HepG2 (cell line): ENCODE data around the gene KCTD5. TPM values are rescaled to one million over a fixed set of nuclear protein-coding genes. Genes with fewer than 3 reads are reported as not detected.

Experiments
- BCL6 ChIP-seq: IDR thresholded peaks from 2 replicates; pipeline ENCODE4 v1.6.1; 2016; ENCODE audit warnings: missing genetic modification reagents, missing compliant biosample characterization
- ELF4 ChIP-seq: sonication (generic); formaldehyde crosslinking; IDR thresholded peaks from 2 replicates; pipeline ENCODE4 v1.5.0; 2020; ENCODE audit warnings: missing genetic modification reagents, mild to moderate bottlenecking, moderate library complexity, borderline replicate concordance
- FIP1L1 ChIP-seq: fragments of 200-400 bp; formaldehyde crosslinking; IDR thresholded peaks from 2 replicates; pipeline ENCODE4 v1.6.1; 2018; ENCODE audit warnings: low read depth, mild to moderate bottlenecking, low read length, moderate library complexity, borderline replicate concordance; ENCODE audit not compliant: insufficient read depth
- HBP1 ChIP-seq: IDR thresholded peaks from 2 replicates; pipeline ENCODE4 v1.6.1; 2016; ENCODE audit warnings: low read depth, control low read depth
- HOXA9 ChIP-seq: sonication (generic); formaldehyde crosslinking; IDR thresholded peaks from 2 replicates; pipeline ENCODE4 v1.8.1; 2022; ENCODE audit warnings: missing genetic modification reagents, mild to moderate bottlenecking, moderate library complexity, borderline replicate concordance
- KLF6 ChIP-seq: IDR thresholded peaks from 2 replicates; pipeline ENCODE4 v1.8.0; 2016; ENCODE audit warnings: missing biosample characterization, missing genetic modification reagents
- RBM39 ChIP-seq: fragments of 200-400 bp; formaldehyde crosslinking; IDR thresholded peaks from one replicate; pipeline ENCODE4 v1.6.1; 2018; ENCODE audit warnings: antibody characterized with exemption, mild to moderate bottlenecking, low read depth, low read length; ENCODE audit not compliant: poor library complexity, severe bottlenecking
- RFX5 ChIP-seq: IDR thresholded peaks from 2 replicates; pipeline ENCODE4 v1.6.1; 2011; ENCODE audit warnings: low read depth, low read length, improper control_type of control experiment
- RNF219 ChIP-seq: sonication (generic); formaldehyde crosslinking; IDR thresholded peaks from 2 replicates; pipeline ENCODE4 v1.5.0; 2020; ENCODE audit warnings: mild to moderate bottlenecking, missing genetic modification reagents
- SIX1 ChIP-seq: sonication (generic); formaldehyde crosslinking; IDR thresholded peaks from 2 replicates; pipeline ENCODE4 v1.4.0; 2020; ENCODE audit warnings: missing genetic modification reagents, borderline replicate concordance
- STAT5B ChIP-seq: sonication (generic); formaldehyde crosslinking; IDR thresholded peaks from 2 replicates; pipeline ENCODE4 v1.4.0; 2020; ENCODE audit warnings: missing genetic modification reagents
- ZFAT ChIP-seq: sonication (generic); formaldehyde crosslinking; conservative IDR thresholded peaks from 2 replicates; pipeline ENCODE4 v1.8.1; 2023; ENCODE audit warnings: missing genetic modification reagents, inconsistent platforms
- ZNF230 ChIP-seq: sonication (generic); formaldehyde crosslinking; IDR thresholded peaks from 2 replicates; pipeline ENCODE4 v1.4.0; 2020; ENCODE audit warnings: mild to moderate bottlenecking, missing genetic modification reagents
- ZNF367 ChIP-seq: sonication (generic); formaldehyde crosslinking; IDR thresholded peaks from 2 replicates; pipeline ENCODE4 v1.4.0; 2020; ENCODE audit warnings: missing genetic modification reagents, borderline replicate concordance
- ZNF441 ChIP-seq: sonication (generic); formaldehyde crosslinking; IDR thresholded peaks from 2 replicates; pipeline ENCODE4 v1.7.0; 2021; ENCODE audit warnings: missing genetic modification reagents, borderline replicate concordance
- ZNF484 ChIP-seq: sonication (generic); formaldehyde crosslinking; IDR thresholded peaks from 2 replicates; pipeline ENCODE4 v1.5.1; 2020; ENCODE audit warnings: mild to moderate bottlenecking, low read depth, missing genetic modification reagents, borderline replicate concordance
- polyA plus RNA-seq, 8 experiments: library from polyadenylated mRNA; depleted of rRNA in 3 of 8; stranded (reverse) in 7 of 8; unstranded in 1 of 8; fragments of >200 nt; fragmentation: Illumina TruSeq in 4 of 8; extraction: Trizol in 4 of 8; gene quantifications; 2 replicates each; pipeline versions ENCODE4 v1.2.1 to v1.2.3, GENCODE V29; 2011 to 2016; ENCODE audit warnings: low read depth in 4 of 8, missing spikeins in 1 of 8, mixed read lengths in 1 of 8; ENCODE audit not compliant: insufficient read depth in 1 of 8
- total RNA-seq, 5 experiments: library from RNA; depleted of rRNA; stranded (reverse); fragments of >200 nt; fragmentation: Illumina TruSeq; extraction: Trizol; gene quantifications; 2 replicates each; pipeline ENCODE4 v1.2.3, GENCODE V29; 2016; ENCODE audit warnings: low read depth in 1 of 5
- TF ChIP-seq, protein P1 (sequence below): sonication (generic); formaldehyde crosslinking; conservative IDR thresholded peaks from 2 replicates; pipeline ENCODE4 v1.4.0; 2020; ENCODE audit warnings: missing genetic modification reagents
- TF ChIP-seq, protein P2 (sequence below): sonication (generic); formaldehyde crosslinking; IDR thresholded peaks from 2 replicates; pipeline ENCODE4 v1.4.0; 2020; ENCODE audit warnings: mild to moderate bottlenecking, missing genetic modification reagents

The KCTD5 gene
- total and polyA plus RNA-seq, 2 of the 13 experiments (the other 11 are each of a cell fraction or from before 2014, with no cell fraction given) = 25.4 to 29.8 TPM

DNA sequence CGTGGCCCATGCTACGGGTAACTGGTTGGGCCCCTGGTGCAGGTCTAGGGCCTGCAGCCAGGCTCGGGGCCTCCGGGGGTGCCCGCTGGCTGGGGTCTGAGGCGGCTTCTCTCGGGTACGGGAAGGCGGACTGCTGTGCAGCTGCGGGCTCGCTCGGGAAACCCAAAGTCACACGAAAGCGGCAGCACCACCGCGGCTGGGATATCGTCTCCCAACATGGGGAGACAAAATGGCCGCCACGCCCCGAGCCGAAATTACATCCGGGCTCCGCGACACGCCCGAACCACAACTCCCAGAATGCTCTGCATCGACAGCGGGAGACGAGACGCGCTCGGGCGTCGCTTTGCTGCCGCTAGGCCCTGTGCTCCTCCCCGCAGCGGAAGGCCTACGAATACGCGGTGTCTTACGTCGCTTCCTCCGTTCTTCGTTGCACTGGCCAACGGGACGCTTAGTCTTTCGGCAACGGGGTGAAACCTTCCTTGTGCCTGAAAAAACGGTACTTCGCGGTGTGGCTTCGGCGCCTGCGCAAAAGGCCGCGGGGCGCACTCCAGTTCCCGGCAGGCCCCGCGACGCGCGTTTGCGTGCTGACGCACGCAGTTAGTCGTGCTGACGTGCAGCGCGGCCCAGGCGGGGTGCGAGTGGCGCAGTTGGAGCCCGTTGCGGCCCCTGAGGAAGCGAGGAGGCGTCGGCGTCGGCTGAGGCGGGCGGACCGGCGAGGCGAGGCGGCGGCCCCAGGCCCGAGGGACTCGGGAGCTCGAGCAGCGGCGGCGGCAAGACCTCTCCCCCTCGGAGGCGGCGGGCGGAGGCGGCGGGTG is 69.9 kb downstream of the KCTD5 start, which contains the start of gene SRRM2 (continued):
- TF ChIP-seq STAT5B (CRISPR knock-in tag) = no peak; the same call in 1 of the 2 replicates
- TF ChIP-seq RNF219 (CRISPR knock-in tag) = 0 out of 2 replicates have a peak, but pooled peaks have one; percentile 29
- TF ChIP-seq HBP1 = 0 out of 2 replicates have a peak, but pooled peaks have one; percentile 3
- TF ChIP-seq ELF4 (CRISPR knock-in tag) = no peak; the same call in 1 of the 2 replicates
- peak; percentile 70; the same call in 1 of the 2 replicates for TF ChIP-seq ZNF367 (CRISPR knock-in tag)
- TF ChIP-seq HOXA9 (CRISPR knock-in tag) = peak; percentile 53; the same call in 1 of the 2 replicates
- no peak for TF ChIP-seq ZNF484
- peak; percentile 61; the same call in 1 of the 2 replicates for TF ChIP-seq RFX5
- TF ChIP-seq BCL6 (CRISPR knock-in tag) = no peak
- TF ChIP-seq, protein P1, sequence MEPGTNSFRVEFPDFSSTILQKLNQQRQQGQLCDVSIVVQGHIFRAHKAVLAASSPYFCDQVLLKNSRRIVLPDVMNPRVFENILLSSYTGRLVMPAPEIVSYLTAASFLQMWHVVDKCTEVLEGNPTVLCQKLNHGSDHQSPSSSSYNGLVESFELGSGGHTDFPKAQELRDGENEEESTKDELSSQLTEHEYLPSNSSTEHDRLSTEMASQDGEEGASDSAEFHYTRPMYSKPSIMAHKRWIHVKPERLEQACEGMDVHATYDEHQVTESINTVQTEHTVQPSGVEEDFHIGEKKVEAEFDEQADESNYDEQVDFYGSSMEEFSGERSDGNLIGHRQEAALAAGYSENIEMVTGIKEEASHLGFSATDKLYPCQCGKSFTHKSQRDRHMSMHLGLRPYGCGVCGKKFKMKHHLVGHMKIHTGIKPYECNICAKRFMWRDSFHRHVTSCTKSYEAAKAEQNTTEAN = peak; percentile 36
- TF ChIP-seq KLF6 (CRISPR knock-in tag) = peak; percentile 35; the same call in 1 of the 2 replicates
- peak; percentile 55; the same call in 1 of the 2 replicates for TF ChIP-seq ZFAT (CRISPR knock-in tag)
- TF ChIP-seq, protein P2, sequence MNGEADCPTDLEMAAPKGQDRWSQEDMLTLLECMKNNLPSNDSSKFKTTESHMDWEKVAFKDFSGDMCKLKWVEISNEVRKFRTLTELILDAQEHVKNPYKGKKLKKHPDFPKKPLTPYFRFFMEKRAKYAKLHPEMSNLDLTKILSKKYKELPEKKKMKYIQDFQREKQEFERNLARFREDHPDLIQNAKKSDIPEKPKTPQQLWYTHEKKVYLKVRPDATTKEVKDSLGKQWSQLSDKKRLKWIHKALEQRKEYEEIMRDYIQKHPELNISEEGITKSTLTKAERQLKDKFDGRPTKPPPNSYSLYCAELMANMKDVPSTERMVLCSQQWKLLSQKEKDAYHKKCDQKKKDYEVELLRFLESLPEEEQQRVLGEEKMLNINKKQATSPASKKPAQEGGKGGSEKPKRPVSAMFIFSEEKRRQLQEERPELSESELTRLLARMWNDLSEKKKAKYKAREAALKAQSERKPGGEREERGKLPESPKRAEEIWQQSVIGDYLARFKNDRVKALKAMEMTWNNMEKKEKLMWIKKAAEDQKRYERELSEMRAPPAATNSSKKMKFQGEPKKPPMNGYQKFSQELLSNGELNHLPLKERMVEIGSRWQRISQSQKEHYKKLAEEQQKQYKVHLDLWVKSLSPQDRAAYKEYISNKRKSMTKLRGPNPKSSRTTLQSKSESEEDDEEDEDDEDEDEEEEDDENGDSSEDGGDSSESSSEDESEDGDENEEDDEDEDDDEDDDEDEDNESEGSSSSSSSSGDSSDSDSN (CRISPR knock-in tag) = peak; percentile 79; the same call in 1 of the 2 replicates
- TF ChIP-seq SIX1 = no peak
- TF ChIP-seq ZNF230 (CRISPR knock-in tag) = peak; percentile 95
- 0 out of 2 replicates have a peak, but pooled peaks have one; percentile 15 for TF ChIP-seq ZNF441
- peak; percentile 60 for TF ChIP-seq RBM39
- 0 out of 2 replicates have a peak, but pooled peaks have one; percentile 44 for TF ChIP-seq FIP1L1
